22Rv1 (cell line): ENCODE data around the gene YIF1B.
"Not testable (repeated sequence)": the region's sequence is repeated elsewhere in the genome, so short reads cannot be mapped to it uniquely, and the experiment has no call there.

Source experiments
- H3K27ac ChIP-seq: fragments of 450-650 bp; 2 replicates; pipeline ENCODE4 v1.5.1; 2017
- CTCF ChIP-seq: fragments of 450-650 bp; IDR thresholded peaks from 2 replicates; pipeline ENCODE4 v1.5.1; 2017; ENCODE audit warnings: mild to moderate bottlenecking
- ZFX ChIP-seq: fragments of 450-650 bp; IDR thresholded peaks from 2 replicates; pipeline ENCODE4 v1.6.1; 2017; ENCODE audit warnings: antibody characterized with exemption, borderline replicate concordance

The YIF1B gene

GRCh38 chr19:38264486-38265212 lies 51.1 kb downstream of the YIF1B start, which contains the start of gene SPINT2:
SPINT2 (plus strand) TSS chr19:38264573; CDS start chr19:38264893, 320 bp downstream.
- peak within 1 kb of the TSS; percentile 93 for H3K27ac ChIP-seq
- no peak for TF ChIP-seq ZFX
- TF ChIP-seq CTCF, result no peak

GRCh38 chr19:38263689-38264485 lies 51.9 kb downstream of the YIF1B start:
- TF ChIP-seq ZFX (no peak), CTCF (no peak)
- H3K27ac ChIP-seq, result peak overlapping the region; percentile 93

- H3K27ac ChIP-seq, result no peak overlapping the region
- TF ChIP-seq CTCF, result no peak
- TF ChIP-seq ZFX, result no peak
Measured at GRCh38 chr19:38262585-38263268, 53.0 kb downstream of the YIF1B start.

- not testable (repeated sequence) for H3K27ac ChIP-seq
Measured at GRCh38 chr19:38261942-38262341, 53.8 kb downstream of the YIF1B start.

- no peak overlapping the region for H3K27ac ChIP-seq
- no peak for TF ChIP-seq CTCF
- no peak for TF ChIP-seq ZFX
Measured at GRCh38 chr19:38255383-38256014, 60.2 kb downstream of the YIF1B start.

- TF ChIP-seq ZFX, result no peak
- no peak for TF ChIP-seq CTCF
- H3K27ac ChIP-seq, result no peak overlapping the region
Measured at GRCh38 chr19:38253788-38254187, 62.0 kb downstream of the YIF1B start.
